ENCODE data around the gene CILP.

- TF ChIP-seq CTCF (IDR thresholded peaks at IDR 0.05) (no peak), POLR2A (IDR thresholded peaks at IDR 0.05) (no peak)
These were observed 39.8 kb downstream of the CILP start for GRCh38 chr15:65171428-65171827.

Data from vagina (tissue), 2 donors.